HS-5 (cell line): ENCODE results near the gene PSD2.

Experiments
- DNase-seq: peaks from one replicate; pipeline ENCODE4 v3.0.0-alpha.2; 2012; ENCODE audit warnings: low read depth

Gene PSD2

DNA sequence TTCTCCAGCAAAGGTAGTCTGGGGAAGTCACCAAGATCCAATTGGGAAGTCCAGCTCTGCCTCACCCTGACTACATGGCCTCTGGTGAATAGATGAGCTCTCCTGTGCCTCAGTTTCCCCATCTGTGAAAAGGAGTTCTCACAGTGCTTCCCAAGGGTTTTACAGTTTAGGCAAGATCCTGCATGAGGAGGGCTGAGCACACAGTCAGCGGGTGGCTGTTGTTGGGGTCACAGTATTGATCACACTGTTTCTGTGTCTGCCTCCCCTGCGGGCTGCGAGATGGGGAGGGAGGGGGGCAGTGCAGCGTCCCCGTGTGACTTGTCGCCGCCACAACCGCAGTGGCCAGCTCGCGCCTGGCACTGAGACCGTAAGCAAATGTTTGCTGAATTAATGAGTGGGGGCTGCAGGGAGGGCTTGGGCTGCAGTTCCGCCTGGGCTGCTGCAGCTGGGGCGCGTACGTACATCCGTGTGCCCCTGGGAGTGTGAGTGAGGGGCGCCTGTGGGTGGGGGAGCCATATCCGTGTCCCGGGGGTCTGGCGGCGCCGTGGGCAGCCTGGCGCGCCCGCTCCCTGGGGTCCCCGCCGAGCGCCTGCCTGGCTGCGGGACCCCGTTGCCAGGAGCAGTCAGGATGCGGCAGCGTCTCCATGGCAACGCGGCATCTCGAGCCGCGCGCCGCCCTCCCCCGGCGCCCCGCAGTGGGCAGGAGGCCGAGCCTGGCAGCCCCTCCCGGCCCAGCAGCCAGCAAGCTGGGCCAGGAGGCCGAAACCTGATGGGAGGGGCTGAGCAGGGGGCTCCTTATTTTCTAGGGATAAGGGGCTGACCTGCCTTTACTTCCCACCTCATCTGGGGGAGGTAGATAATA is 31.4 kb upstream of the PSD2 start:
- DNase-seq = no peak

DNA sequence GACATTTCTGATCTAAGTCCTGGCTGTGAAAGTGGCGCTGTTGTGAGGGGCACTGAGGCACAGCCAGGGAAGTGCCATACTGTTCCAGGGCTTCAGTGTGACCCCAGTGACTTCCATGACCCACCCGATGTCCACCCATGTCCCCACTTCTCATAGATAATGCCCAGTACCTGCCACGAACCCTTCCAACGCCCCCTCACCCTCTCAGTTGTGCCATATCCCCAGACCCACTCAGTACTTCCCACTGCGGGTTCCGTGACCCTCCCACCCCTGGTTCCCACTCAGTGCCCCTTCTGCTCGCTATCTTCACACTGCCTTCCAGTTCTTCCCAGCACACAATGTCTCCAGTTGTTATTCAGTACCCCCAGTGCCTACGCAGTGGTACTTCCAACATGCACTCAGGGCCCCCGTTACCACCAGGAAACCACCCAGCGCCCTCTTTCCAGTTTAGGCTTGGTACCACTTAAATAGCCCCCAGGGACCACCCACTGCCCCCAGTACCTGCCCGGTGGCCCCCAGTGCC is 30.7 kb upstream of the PSD2 start:
- no peak for DNase-seq

DNA sequence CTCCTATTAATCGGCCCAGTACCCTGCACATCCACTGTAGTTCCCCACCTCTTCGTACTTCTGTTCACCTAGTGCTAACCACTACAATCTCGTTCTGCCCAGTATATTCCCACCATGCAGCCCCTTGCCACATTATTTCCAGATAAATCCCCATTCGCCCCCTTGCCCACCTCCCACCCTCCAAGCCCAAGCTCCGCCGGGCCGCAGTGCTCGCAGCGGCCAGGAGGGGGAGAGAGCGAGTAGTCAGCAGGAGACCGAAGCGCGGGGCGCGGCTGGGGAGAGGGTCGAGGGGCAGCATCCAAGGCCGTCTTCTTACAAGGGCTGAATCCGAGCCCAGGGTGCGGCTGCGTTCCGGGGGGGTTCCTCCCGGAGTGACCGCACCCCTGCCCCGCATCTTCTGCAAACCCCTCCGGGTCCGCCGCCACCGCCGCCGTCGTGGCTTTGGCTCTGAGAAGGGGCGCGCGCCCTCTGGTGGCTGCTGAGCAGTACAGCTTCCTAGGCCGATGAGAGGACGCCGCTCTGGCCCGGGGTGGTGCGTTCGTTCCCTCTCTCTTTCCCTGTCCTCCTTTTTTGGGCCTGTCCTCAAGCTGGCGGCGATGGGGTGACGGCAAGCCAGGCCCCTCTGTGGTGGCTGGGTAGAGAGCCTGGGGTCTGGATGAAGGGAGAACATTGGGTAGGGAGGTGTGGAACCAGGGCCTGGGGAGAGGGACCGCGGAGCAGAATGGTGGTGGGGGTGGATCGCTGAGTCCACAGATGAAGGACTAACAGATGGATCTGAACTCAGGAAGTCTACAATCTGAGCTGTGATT is 30.0 kb upstream of the PSD2 start:
- no peak for DNase-seq

DNA sequence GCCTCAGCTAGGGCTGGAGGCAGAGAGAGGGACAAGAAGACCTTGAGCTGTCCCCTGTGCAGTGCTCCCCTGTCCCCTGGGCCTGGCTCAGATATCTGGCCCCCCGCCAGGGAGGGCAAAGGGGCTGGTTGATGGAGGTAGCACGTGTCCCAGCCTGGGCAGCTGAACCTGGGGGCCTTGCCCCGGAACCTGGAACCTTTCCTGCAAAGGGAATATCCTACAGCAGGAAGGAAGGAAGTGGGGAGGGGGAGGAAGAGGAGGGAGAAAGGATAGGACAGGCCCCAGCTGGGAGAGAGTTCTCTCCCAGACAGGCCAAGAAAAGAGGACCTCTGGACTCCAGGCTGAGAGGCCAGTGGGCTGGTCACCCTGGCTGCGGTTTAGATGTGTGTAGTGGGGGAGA is 27.6 kb upstream of the PSD2 start:
- DNase-seq = no peak

DNA sequence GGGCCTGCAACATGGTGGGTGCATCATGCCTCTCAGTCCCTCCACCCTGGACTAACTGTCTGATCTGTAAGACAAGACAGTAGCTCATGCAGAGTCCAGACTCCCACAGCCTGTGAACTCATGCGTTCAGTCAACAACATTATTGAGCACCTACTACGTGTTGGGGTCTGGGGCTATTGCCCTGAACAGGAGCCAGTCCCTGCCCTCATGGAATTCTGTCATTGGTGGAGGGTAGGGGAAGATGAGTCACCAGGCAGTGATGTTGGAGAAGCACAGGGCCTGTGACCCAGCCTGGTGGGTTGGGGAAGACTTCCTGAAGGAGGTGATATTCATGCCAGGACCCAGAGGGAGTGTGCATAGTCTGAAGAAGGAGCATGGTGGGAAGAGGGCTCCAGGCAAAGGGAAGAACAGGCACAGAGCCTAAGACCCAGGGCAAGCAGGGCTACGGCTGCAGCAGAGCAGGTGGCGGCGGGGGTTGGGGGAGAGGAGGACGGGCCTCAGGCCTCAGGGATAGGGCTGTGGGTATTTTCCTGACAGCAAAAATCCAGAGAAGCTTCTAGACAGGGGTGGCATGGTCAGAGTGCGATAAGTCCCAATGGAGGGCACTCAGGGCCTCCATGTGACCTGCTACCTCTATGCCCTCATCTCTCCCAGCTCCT is 26.7 kb upstream of the PSD2 start:
- DNase-seq = no peak

DNA sequence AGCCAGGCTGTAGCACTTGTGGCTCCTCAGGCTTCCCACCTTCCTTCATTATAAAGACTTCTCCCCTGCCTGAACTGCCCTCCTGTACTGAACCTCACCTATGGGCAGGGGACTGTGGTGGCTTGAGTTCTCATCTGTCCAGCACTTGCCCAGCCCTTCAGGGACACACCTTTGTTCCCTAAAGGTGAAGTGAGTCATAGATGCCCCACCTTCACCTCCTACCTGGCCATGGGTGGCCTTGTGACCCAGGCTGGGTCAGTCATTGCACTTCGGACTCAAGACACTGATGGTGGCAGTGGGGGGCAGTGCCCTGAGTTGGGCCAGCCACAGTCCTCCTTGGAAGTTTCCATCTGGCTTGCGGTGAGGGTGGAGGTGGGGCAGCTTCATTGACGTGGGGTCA is 26.1 kb upstream of the PSD2 start:
- no peak for DNase-seq

DNA sequence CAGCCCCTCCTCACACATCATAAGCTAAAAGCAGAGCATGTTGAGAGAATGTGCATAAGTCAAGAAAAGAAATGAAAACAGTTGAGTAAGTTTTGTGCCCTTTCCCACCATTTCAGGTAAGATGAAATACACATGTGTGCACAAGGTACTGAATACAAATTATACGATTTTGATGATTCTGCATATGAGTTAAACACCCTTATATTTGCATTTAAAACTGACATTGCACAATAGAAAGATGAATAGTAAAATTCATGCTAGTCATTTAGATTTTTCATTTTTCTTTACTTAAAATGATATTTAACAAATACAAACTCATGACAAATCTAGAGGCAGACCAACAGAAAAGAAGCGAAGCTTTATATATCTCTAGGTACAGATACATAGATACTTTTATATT is 24.9 kb upstream of the PSD2 start:
- DNase-seq = no peak

DNA sequence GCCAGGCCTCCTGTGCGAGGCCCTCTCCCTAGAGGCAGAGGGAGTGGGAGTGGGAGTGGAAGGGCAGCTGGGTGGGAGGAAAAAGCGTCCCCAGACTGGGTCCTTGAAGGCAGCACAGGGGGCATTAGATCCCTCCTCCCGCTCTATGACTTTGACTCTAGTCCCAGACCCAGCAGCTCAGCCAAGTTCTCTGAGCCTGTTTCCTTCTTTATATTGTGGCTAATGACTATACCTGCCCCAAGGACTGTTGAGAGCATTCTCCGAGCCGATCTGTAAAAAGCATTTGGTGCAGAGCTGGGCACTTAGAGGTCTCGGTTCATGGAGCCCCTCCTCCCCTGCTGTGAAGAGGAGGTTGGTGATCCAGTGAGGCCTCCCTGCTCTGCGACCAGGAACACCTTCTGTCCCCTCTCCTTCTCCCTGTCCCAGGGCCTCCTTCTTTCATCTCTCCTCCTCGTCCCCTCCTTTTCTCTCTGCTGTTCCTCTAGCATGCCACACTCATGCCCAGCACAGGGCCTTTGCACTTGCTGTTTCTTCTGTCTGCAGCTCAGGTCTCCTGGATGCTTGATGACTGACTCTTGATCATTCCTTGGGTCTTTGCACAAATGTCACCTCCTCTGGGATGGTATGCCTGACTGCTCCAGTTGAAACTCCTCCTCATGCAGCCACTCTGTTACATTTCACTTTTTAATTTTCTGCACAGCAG is 23.4 kb upstream of the PSD2 start:
- no peak for DNase-seq

DNA sequence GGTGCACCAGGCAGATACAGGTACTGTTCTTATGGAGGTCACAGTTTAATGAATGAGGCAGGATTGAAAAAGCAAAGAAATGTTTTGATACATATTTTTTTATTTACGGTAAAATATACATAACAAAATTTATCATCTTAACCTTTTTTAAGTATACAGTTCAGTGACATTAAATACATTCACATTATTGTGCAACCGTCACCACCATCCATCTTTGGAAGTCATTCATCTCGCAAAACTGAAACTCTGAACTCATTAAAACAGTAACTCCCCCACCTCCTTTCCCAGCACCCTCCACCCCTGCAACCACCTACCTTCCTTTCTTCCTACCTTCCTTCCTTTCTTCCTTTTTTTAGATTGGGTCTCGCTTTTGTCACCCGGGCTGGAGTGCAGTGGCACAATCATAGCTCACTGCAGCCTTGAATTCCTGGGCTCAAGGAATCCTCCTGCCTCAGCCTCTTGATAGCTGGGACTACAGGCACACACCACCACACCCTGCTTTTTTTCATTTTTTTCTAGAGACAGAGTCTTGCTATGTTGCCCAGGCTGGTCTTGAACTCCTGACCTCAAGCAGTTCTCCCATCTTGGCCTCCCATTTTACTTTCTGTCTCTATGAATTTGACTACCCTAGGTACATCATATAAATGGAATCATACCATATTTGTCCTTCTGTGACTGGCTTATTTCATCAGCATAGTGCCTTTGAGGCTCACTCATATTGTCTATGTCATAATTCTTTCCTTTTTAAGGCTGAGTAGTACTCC is 22.5 kb upstream of the PSD2 start:
- DNase-seq = no peak

DNA sequence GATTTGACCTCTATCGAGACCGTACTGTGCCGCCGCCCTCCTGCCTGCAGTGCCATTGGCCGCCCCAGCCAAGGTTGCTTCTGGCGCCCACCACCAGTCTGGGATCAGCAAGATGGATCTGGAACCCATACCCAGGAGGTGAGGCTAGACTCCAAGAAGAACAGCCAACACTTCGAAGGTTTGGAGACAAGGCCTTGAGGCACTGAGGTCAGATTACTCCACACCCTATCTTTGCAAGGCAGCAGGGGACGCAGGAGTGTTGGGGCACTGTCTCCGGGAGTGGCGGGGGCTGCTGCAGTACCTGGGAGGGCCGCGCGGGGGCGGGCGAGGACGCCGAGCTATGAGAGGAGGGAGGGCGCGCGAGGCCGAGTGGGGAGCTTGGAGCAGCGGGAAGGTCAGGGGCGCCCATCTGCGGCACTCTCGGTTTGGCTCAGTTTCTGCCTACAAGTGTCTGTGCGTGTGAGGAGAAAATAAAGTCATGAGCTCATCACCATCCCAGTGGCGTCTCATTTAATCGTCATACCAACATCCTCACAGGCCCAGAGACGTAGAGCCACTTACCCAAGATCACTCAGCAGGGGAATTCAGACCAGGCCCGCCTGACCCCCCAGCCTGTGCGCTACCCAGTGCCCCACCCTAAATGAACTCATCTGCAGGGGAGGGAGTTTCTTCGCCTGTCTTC is 20.5 kb upstream of the PSD2 start:
- no peak for DNase-seq

DNA sequence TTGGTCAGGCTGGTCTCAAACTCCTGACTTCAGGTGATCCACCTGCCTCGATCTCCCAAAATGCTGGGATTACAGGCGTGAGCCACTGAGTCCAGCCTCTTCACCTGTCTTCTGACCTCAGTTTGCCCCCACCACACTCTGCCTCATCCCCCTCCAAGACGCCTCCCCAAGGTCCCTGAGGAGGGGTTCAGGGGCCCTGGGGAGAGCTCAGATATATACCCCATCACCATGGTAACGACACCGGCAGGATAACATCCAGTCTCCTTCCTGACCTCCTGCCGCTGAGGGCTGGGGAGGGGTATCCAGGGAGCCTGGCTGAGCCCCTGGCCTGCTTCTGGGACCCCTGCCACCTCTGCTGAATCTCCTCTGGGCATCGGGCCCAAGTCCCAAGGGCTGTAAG is 19.7 kb upstream of the PSD2 start:
- DNase-seq = no peak

DNA sequence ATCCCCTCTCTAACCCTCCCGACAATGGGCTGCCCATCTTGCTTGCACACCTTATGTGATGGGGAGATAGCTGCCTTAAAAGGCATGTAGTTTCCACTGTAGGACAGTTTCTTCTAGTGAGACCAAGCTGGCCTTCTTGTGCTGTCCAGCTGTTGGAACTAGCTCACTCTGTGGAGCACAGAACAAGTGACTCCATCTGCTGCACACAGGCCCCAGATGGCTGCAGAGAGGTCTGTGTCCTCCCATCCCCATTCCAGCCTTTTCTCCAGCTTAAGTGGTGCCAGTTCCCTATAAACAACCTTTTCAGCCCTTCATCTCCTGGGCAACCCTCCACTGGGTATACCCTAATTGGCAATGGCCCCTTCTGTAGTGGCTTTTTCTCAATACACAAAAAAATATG is 18.7 kb upstream of the PSD2 start:
- DNase-seq = no peak

DNA sequence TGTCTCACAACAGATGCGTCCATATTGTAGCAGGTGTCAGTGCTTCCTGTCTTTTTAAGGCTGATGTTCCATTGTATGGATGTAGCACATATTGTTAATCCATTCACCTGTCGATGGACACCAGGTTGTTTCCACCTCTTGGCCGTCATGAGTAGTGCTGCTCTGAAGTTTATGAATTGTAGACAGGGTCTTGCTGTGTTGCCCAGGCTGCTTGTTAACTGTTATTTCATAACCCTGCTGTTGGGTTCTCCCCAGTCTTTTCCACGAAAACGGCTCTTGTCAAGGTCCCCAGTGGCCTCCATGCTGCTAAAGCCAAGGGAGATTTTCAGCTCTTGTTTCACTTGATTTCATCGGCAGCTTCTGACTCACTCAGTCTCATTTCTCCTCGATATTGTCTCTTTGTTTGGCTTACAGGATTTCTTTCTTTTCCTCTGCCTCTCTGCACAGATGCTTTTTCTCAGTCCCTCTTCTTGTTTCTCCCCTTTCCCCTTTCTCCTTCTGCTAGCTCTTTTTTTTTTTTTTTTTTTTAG is 12.1 kb upstream of the PSD2 start:
- DNase-seq = no peak

DNA sequence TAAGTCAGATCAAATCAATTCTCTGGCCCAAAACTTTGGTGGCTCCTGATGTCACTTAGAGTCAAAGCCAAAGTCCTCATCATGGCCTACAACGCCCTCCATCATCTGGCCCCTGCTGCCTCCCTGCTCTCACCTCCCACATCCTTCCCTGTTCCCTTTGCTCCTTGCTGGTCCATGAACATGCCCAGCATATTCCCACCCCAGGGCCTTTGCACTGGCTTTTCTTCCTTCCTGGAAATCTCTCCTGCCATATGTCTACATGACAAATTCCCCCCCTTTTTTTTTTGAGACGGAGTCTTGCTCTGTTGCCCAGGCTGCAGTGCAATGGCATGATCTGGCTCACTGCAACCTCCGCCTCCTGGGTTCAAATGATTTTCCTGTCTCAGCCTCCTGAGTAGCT is 11.1 kb upstream of the PSD2 start:
- no peak for DNase-seq

DNA sequence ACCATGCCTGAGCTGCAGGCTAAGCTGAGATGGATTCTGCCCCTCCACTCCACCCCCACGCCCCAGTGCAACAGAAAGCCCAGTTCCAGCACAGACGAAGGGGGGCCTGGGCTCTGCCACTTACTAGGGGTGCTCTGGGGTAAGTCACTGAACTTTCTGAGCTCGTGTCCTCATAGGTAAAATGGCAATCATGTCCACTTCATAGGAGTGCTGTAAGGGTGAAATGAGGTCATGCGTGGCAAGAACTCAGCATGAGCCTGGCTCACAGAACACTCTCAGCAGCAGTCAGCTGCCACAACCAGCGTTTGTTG is 8.4 kb upstream of the PSD2 start:
- DNase-seq = no peak

DNA sequence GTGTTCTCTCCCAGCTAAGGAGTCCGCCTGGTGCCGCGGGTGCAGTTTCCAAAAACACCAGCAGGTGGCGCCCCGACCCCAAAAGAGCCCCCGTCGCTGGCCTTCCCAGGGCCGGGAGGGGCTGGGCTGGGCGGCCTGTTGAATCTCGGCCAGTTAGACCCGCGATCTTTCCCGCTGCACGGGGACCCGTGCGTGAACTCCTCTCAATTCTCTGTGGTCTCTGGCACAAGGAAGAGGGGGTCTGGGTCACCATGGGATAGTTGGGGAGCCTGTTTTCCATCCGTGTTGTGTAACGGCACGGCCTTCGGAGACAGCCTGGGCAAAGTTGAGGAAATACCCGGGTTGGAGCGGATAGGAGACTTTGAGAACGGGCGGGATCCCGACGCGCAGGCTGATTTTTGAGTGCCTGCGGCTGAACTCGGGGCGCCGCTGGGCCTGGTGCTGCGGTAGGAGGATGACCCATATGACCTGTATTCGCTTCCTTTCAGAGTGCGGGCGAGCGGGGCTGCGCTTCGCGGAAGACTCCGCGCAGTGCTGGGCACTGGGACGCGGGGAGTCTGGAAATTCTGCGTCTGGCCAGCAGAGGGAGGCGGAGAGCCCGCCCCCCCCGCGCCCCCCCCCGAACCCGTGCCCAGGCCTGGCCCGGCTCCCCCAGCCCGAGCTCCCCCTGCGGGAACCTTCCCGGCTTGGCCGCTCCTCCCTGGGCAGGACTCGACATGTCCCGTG is 7.9 kb upstream of the PSD2 start:
- DNase-seq = peak; percentile 42

DNA sequence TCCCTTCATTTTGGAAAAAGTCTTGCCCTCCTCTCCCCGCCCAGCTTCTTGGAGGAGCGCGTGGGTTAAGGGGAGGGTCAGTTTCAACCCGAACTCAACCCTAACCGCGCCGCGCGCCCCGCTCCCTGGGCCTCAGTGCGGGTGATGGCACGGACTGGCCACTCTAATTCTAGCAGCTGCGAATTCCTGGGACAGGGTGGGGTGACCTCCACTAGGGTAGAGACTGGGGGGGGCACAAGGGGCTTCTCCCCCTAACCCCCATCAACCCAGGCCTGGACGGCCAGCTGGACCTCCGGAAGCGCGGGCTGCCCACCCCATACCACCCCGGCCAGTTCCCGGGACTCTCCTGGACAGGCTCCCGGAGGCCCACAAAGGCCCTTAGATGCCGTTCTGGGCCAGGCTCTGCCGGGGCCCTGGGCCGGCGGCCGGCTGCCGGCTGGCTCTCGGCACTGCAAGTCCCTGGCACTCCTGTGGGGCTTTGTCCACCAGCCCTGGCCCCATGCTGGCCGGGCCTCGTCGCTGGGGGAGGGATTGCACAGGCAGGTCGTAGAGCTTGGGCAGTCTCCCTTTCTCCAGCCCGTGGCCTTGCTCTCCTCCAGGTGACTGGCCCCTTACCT is 7.2 kb upstream of the PSD2 start:
- DNase-seq = no peak

DNA sequence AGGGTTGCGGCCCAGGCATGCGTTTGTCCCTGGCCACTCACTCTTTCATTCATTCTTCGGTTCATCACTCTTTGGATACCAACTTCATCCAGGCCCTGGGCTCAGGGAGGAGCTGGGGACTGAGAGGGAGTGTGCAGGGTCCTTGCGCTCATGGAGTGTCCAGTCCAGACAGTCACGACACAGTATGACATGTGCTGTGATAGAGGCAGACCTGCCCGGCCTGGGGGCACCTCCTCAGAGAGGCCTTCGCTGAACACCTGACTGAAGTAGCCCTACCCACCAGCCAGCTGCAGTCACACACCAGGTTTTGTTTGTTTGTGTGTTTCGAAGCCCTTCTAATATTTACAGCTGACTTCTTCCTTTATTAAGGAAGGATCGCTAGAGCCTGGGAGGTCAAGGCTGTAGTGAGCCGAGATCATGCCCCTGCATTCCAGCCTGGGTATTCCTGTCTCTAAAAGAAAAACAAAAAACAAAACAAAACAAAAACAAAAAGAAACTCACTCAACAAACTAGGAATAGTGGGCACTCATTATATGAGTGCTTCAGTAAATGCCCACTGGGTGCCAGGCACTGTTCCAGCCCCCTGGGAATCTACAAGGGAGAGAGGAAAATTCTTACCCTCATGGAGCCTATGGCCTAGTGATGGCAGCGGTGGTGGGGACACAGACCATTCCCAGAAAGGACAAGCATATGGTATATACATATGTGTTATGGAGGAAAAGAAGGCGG is 6.3 kb upstream of the PSD2 start:
- DNase-seq = no peak

DNA sequence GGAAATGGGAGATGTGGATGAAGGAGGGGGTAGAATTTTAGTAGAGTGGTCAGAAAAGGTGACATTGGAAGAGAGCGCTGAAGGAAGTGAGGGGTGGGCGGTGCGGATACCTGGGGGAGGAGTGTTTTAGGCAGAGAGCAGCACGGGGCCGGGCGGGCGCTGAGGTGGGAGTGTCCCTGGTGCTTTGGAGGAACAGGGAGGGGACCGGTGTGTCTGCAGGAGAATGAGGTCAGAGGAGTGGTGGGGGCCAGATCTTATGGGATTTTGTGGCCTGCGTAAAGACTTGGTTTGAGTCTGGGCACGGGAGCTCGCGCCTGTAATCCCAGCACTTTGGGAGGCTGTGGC is 5.8 kb upstream of the PSD2 start:
- no peak for DNase-seq
